Ishikawa (cell line): ENCODE results near the gene ANKUB1.

ENCODE experiments used
- CEBPB ChIP-seq: IDR thresholded peaks from 2 replicates; pipeline ENCODE4 v1.6.1; 2012
- CREB1 ChIP-seq: IDR thresholded peaks from 2 replicates; pipeline ENCODE4 v1.6.1; 2012; ENCODE audit warnings: low read depth
- EGR1 ChIP-seq: IDR thresholded peaks from 2 replicates; pipeline ENCODE4 v1.6.1; 2012
- EP300 ChIP-seq: IDR thresholded peaks from 2 replicates; pipeline ENCODE4 v1.6.1; 2012; ENCODE audit warnings: borderline replicate concordance
- FOXM1 ChIP-seq: IDR thresholded peaks from 2 replicates; pipeline ENCODE4 v1.6.1; 2012; ENCODE audit warnings: low read depth, borderline replicate concordance
- NFIC ChIP-seq: IDR thresholded peaks from 2 replicates; pipeline ENCODE4 v1.6.1; 2012
- RAD21 ChIP-seq: IDR thresholded peaks from 2 replicates; pipeline ENCODE4 v1.6.1; 2012; ENCODE audit warnings: low read depth
- TAF1 ChIP-seq: IDR thresholded peaks from 2 replicates; pipeline ENCODE4 v1.6.1; 2012; ENCODE audit warnings: low read depth, mild to moderate bottlenecking
- TEAD4 ChIP-seq: IDR thresholded peaks from 2 replicates; pipeline ENCODE4 v1.6.1; 2012
- YY1 ChIP-seq: IDR thresholded peaks from 2 replicates; pipeline ENCODE4 v1.6.1; 2012; ENCODE audit warnings: low read depth
- ZBTB7A ChIP-seq: IDR thresholded peaks from 2 replicates; pipeline ENCODE4 v1.6.1; 2012; ENCODE audit warnings: low read depth
- TF ChIP-seq, protein P1 (sequence below): IDR thresholded peaks from 2 replicates; pipeline ENCODE4 v1.6.1; 2012
- TF ChIP-seq, protein P2 (sequence below): IDR thresholded peaks from 2 replicates; pipeline ENCODE4 v1.6.1; 2012; ENCODE audit warnings: low read depth, mild to moderate bottlenecking
- TF ChIP-seq, protein P3 (sequence below): IDR thresholded peaks from 2 replicates; pipeline ENCODE4 v1.6.1; 2012

Gene ANKUB1

DNA sequence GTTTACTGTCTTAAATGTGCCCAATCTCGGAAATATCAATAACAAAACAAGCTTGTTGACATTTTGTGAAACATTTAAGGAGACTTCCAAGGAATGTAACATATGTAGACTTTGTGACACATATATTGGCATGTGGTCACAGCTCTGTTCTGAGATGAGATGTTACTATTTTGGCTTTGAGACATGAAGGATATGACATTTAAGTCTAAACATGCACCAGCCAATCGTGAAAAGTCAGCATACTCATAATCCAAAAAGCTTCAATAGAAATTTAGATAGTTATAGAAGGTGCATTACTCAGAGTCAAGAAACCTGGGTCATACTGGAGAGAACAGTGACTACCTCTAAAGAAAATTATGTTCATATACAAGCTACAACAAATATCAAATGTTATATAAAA lies 53.5 kb downstream of the ANKUB1 start:
- TF ChIP-seq CREB1 = no peak
- TF ChIP-seq, protein P1, sequence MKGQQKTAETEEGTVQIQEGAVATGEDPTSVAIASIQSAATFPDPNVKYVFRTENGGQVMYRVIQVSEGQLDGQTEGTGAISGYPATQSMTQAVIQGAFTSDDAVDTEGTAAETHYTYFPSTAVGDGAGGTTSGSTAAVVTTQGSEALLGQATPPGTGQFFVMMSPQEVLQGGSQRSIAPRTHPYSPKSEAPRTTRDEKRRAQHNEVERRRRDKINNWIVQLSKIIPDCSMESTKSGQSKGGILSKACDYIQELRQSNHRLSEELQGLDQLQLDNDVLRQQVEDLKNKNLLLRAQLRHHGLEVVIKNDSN = no peak

GRCh38 chr3:149736953-149737205 lies 55.5 kb downstream of the ANKUB1 start:
- no peak for TF ChIP-seq ZBTB7A
- TF ChIP-seq, protein P2, sequence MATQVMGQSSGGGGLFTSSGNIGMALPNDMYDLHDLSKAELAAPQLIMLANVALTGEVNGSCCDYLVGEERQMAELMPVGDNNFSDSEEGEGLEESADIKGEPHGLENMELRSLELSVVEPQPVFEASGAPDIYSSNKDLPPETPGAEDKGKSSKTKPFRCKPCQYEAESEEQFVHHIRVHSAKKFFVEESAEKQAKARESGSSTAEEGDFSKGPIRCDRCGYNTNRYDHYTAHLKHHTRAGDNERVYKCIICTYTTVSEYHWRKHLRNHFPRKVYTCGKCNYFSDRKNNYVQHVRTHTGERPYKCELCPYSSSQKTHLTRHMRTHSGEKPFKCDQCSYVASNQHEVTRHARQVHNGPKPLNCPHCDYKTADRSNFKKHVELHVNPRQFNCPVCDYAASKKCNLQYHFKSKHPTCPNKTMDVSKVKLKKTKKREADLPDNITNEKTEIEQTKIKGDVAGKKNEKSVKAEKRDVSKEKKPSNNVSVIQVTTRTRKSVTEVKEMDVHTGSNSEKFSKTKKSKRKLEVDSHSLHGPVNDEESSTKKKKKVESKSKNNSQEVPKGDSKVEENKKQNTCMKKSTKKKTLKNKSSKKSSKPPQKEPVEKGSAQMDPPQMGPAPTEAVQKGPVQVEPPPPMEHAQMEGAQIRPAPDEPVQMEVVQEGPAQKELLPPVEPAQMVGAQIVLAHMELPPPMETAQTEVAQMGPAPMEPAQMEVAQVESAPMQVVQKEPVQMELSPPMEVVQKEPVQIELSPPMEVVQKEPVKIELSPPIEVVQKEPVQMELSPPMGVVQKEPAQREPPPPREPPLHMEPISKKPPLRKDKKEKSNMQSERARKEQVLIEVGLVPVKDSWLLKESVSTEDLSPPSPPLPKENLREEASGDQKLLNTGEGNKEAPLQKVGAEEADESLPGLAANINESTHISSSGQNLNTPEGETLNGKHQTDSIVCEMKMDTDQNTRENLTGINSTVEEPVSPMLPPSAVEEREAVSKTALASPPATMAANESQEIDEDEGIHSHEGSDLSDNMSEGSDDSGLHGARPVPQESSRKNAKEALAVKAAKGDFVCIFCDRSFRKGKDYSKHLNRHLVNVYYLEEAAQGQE = no peak
- no peak for TF ChIP-seq YY1
- TF ChIP-seq TEAD4 = no peak

- TF ChIP-seq TEAD4 (peak; percentile 80), CREB1 (no peak), FOXM1 (no peak)
- TF ChIP-seq, protein P1 = no peak
- TF ChIP-seq, protein P3, sequence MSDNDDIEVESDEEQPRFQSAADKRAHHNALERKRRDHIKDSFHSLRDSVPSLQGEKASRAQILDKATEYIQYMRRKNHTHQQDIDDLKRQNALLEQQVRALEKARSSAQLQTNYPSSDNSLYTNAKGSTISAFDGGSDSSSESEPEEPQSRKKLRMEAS = peak; percentile 22; the same call in 1 of the 2 replicates
Measured at GRCh38 chr3:149736175-149736952, 56.0 kb downstream of the ANKUB1 start.

DNA sequence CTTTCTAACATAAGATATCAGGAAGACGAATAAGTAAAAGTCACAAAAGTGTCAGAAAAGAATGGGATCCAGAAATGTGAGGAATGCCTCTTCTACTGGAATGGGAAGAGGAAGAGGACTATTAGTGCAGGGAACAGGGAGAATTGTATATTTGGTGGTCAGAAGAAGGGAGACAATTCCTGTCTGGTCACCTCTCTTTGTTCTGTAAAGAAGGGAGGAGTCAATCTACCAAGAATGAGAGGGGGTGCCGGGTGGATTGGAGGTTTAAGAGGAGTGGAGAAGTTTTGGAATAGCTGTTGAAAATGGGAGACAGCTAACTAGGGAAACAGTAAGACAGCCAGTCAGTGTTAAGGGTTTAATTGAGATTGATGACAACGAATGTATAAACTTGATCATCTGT lies 60.1 kb downstream of the ANKUB1 start:
- no peak for TF ChIP-seq CEBPB
- no peak for TF ChIP-seq RAD21
- no peak for TF ChIP-seq FOXM1
- TF ChIP-seq TEAD4 = no peak
- TF ChIP-seq EGR1 = no peak
- TF ChIP-seq ZBTB7A = no peak
- TF ChIP-seq, protein P1 = no peak
- no peak for TF ChIP-seq YY1
- TF ChIP-seq TAF1 = no peak
- no peak for TF ChIP-seq CREB1
- TF ChIP-seq, protein P2 = no peak
- TF ChIP-seq NFIC = no peak

GRCh38 chr3:149727656-149728055 lies 64.7 kb downstream of the ANKUB1 start:
- no peak for TF ChIP-seq TAF1
- TF ChIP-seq RAD21 = no peak
- TF ChIP-seq ZBTB7A = no peak
- no peak for TF ChIP-seq CREB1
- TF ChIP-seq, protein P2 = no peak
- TF ChIP-seq NFIC = no peak
- no peak for TF ChIP-seq EP300
- TF ChIP-seq CEBPB = no peak
- TF ChIP-seq TEAD4 = no peak
- TF ChIP-seq EGR1 = no peak
